WTC11 (cell line): ENCODE data around the gene CIDEC. TPM values are rescaled to one million over a fixed set of nuclear protein-coding genes. Genes with fewer than 3 reads are reported as not detected.

ENCODE experiments used
- ATAC-seq: fragments of 200-7000 bp; cut with Tn5 transposase; 2 replicates; pipeline ENCODE4 v1.10.0; 2021; ENCODE audit warnings: mild to moderate bottlenecking, moderate library complexity
- CTCF ChIA-PET: fragments of 300-600 bp; sonication (Branson Sonifier 250); formaldehyde crosslinking; loops from one replicate; lab custom pipeline; 2021; ENCODE audit warnings: antibody characterized with exemption; lab: Charles Lee
- POLR2A ChIA-PET: fragments of 350-600 bp; sonication (Branson Sonifier 250); formaldehyde crosslinking; loops from one replicate; lab custom pipeline; 2021; ENCODE audit warnings: antibody characterized with exemption; lab: Charles Lee
- DNase-seq: peaks from one replicate; pipeline ENCODE4 v3.0.0; 2021; ENCODE audit warnings: low spot score
- H3K27ac Mint-ChIP-seq: 2 replicates; pipeline ENCODE4 v1.8.0; 2021; ENCODE audit warnings: mixed read lengths
- H3K27me3 Mint-ChIP-seq: 2 replicates; pipeline ENCODE4 v1.8.0; 2021; ENCODE audit warnings: low read depth, mild to moderate bottlenecking, moderate library complexity, mixed read lengths
- H3K36me3 Mint-ChIP-seq: 2 replicates; pipeline ENCODE4 v1.8.0; 2021; ENCODE audit warnings: mixed read lengths
- H3K4me1 Mint-ChIP-seq: 2 replicates; pipeline ENCODE4 v1.8.0; 2022; ENCODE audit warnings: mixed read lengths
- H3K4me3 Mint-ChIP-seq: 2 replicates; pipeline ENCODE4 v1.8.0; 2021; ENCODE audit warnings: mild to moderate bottlenecking, moderate library complexity, mixed read lengths
- H3K9me3 Mint-ChIP-seq: 2 replicates; pipeline ENCODE4 v1.8.0; 2021; ENCODE audit warnings: mixed read lengths
- ATF3 ChIP-seq: sonication (generic); formaldehyde crosslinking; conservative IDR thresholded peaks from 2 replicates; pipeline ENCODE4 v1.8.1; 2022; ENCODE audit warnings: mild to moderate bottlenecking, missing genetic modification reagents
- CREM ChIP-seq: sonication (generic); formaldehyde crosslinking; IDR thresholded peaks from 2 replicates; pipeline ENCODE4 v1.8.1; 2022; ENCODE audit warnings: mild to moderate bottlenecking, missing genetic modification reagents, moderate library complexity
- E2F1 ChIP-seq: sonication (generic); formaldehyde crosslinking; IDR thresholded peaks from 2 replicates; pipeline ENCODE4 v1.8.0; 2022; ENCODE audit warnings: mild to moderate bottlenecking, missing genetic modification reagents
- ELF4 ChIP-seq: sonication (generic); formaldehyde crosslinking; IDR thresholded peaks from 2 replicates; pipeline ENCODE4 v1.8.1; 2022; ENCODE audit warnings: low read depth, mild to moderate bottlenecking, moderate library complexity, missing genetic modification reagents
- ESRRA ChIP-seq: sonication (generic); formaldehyde crosslinking; IDR thresholded peaks from 2 replicates; pipeline ENCODE4 v1.8.1; 2022; ENCODE audit warnings: mild to moderate bottlenecking, missing genetic modification reagents, borderline replicate concordance
- ETV6 ChIP-seq: sonication (generic); formaldehyde crosslinking; IDR thresholded peaks from 2 replicates; pipeline ENCODE4 v1.8.1; 2022; ENCODE audit warnings: mild to moderate bottlenecking, missing genetic modification reagents
- FOXJ3 ChIP-seq: sonication (generic); formaldehyde crosslinking; IDR thresholded peaks from 2 replicates; pipeline ENCODE4 v1.9.0; 2021; ENCODE audit warnings: missing genetic modification reagents, mild to moderate bottlenecking, borderline replicate concordance
- FOXK1 ChIP-seq: sonication (generic); formaldehyde crosslinking; IDR thresholded peaks from 2 replicates; pipeline ENCODE4 v1.8.0; 2022; ENCODE audit warnings: mild to moderate bottlenecking, moderate library complexity, missing genetic modification reagents
- GTF2I ChIP-seq: fragments of 250-450 bp; sonication (Bioruptor Pico); conservative IDR thresholded peaks from 2 replicates; pipeline ENCODE4 v1.4.0; 2021; ENCODE audit warnings: mild to moderate bottlenecking
- HMGA2 ChIP-seq: fragments of 250-450 bp; sonication (Bioruptor Pico); IDR thresholded peaks from 2 replicates; pipeline ENCODE4 v1.4.0; 2021; ENCODE audit warnings: mild to moderate bottlenecking, moderate library complexity
- MYBL2 ChIP-seq: sonication (generic); formaldehyde crosslinking; IDR thresholded peaks from 2 replicates; pipeline ENCODE4 v1.8.1; 2023; ENCODE audit warnings: mild to moderate bottlenecking, moderate library complexity, missing genetic modification reagents
- NFATC4 ChIP-seq: fragments of 250-450 bp; sonication (Bioruptor Pico); IDR thresholded peaks from 2 replicates; pipeline ENCODE4 v1.9.0; 2021; ENCODE audit warnings: mild to moderate bottlenecking
- RORB ChIP-seq: fragments of 250-450 bp; sonication (Bioruptor Pico); IDR thresholded peaks from 2 replicates; pipeline ENCODE4 v1.9.0; 2021; ENCODE audit warnings: mild to moderate bottlenecking
- SMAD4 ChIP-seq: sonication (generic); formaldehyde crosslinking; IDR thresholded peaks from 2 replicates; pipeline ENCODE4 v1.8.0; 2022; ENCODE audit warnings: mild to moderate bottlenecking, missing genetic modification reagents
- TCF7 ChIP-seq: sonication (generic); formaldehyde crosslinking; IDR thresholded peaks from 2 replicates; pipeline ENCODE4 v1.8.0; 2022; ENCODE audit warnings: mild to moderate bottlenecking, low read depth, missing genetic modification reagents, moderate library complexity
- ZBTB21 ChIP-seq: sonication (generic); formaldehyde crosslinking; IDR thresholded peaks from 2 replicates; pipeline ENCODE4 v1.8.1; 2023; ENCODE audit warnings: mild to moderate bottlenecking, missing genetic modification reagents, borderline replicate concordance
- ZNF416 ChIP-seq: fragments of 250-450 bp; sonication (Bioruptor Pico); IDR thresholded peaks from 2 replicates; pipeline ENCODE4 v1.9.0; 2021; ENCODE audit warnings: mild to moderate bottlenecking, inconsistent platforms
- ZNF423 ChIP-seq: fragments of 250-450 bp; sonication (Bioruptor Pico); IDR thresholded peaks from 2 replicates; pipeline ENCODE4 v2.1.2; 2022; ENCODE audit warnings: mild to moderate bottlenecking, moderate library complexity
- total RNA-seq: library from RNA; stranded (reverse); gene quantifications from 3 replicates; pipeline ENCODE4 v1.2.3, GENCODE V29; 2021
- TF ChIP-seq, protein P1 (sequence below): fragments of 250-450 bp; sonication (Bioruptor Pico); IDR thresholded peaks from 2 replicates; pipeline ENCODE4 v1.9.0; 2021; ENCODE audit warnings: mild to moderate bottlenecking, borderline replicate concordance
- TF ChIP-seq, protein P2 (sequence below): sonication (generic); formaldehyde crosslinking; IDR thresholded peaks from 2 replicates; pipeline ENCODE4 v1.8.1; 2023; ENCODE audit warnings: mild to moderate bottlenecking, missing genetic modification reagents, moderate library complexity
- TF ChIP-seq, protein P3 (sequence below): fragments of 250-450 bp; sonication (Bioruptor Pico); IDR thresholded peaks from 2 replicates; pipeline ENCODE4 v1.9.0; 2021; ENCODE audit warnings: mild to moderate bottlenecking
- TF ChIP-seq, protein P4 (sequence below): sonication (generic); formaldehyde crosslinking; IDR thresholded peaks from 2 replicates; pipeline ENCODE4 v1.8.1; 2022; ENCODE audit warnings: low read depth, missing genetic modification reagents, borderline replicate concordance
- TF ChIP-seq, protein P5 (sequence below): fragments of 250-450 bp; sonication (Bioruptor Pico); IDR thresholded peaks from 2 replicates; pipeline ENCODE4 v1.9.0; 2021; ENCODE audit warnings: moderate library complexity, mild to moderate bottlenecking, inconsistent platforms, borderline replicate concordance

The CIDEC gene
- total RNA-seq, 1 experiment from 2014 or later: not detected

- Mint-ChIP-seq H3K4me3 (no peak overlapping the region), H3K9me3 (no peaks in the 10 kb centered on the region), H3K36me3 (no peaks in the 10 kb centered on the region), H3K27ac (no peak overlapping the region)
- DNase-seq: no peak
- ChIA-PET CTCF (no interaction called here), POLR2A (interaction anchor here (0.6 kb wide), 1 partner anchor 501 kb away, joined by 6 read pairs; no protein-coding TSS in a partner anchor)
- no peak for ATAC-seq
- no peak for TF ChIP-seq MYBL2
- no peak for TF ChIP-seq ZBTB21 (CRISPR knock-in tag)
- TF ChIP-seq, protein P1, sequence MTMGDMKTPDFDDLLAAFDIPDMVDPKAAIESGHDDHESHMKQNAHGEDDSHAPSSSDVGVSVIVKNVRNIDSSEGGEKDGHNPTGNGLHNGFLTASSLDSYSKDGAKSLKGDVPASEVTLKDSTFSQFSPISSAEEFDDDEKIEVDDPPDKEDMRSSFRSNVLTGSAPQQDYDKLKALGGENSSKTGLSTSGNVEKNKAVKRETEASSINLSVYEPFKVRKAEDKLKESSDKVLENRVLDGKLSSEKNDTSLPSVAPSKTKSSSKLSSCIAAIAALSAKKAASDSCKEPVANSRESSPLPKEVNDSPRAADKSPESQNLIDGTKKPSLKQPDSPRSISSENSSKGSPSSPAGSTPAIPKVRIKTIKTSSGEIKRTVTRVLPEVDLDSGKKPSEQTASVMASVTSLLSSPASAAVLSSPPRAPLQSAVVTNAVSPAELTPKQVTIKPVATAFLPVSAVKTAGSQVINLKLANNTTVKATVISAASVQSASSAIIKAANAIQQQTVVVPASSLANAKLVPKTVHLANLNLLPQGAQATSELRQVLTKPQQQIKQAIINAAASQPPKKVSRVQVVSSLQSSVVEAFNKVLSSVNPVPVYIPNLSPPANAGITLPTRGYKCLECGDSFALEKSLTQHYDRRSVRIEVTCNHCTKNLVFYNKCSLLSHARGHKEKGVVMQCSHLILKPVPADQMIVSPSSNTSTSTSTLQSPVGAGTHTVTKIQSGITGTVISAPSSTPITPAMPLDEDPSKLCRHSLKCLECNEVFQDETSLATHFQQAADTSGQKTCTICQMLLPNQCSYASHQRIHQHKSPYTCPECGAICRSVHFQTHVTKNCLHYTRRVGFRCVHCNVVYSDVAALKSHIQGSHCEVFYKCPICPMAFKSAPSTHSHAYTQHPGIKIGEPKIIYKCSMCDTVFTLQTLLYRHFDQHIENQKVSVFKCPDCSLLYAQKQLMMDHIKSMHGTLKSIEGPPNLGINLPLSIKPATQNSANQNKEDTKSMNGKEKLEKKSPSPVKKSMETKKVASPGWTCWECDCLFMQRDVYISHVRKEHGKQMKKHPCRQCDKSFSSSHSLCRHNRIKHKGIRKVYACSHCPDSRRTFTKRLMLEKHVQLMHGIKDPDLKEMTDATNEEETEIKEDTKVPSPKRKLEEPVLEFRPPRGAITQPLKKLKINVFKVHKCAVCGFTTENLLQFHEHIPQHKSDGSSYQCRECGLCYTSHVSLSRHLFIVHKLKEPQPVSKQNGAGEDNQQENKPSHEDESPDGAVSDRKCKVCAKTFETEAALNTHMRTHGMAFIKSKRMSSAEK (CRISPR knock-in tag): no peak
- no peak for TF ChIP-seq ZNF423
- no peak for TF ChIP-seq CREM
- no peak for TF ChIP-seq NFATC4
- no peak for TF ChIP-seq ETV6 (CRISPR knock-in tag)
- no peak for TF ChIP-seq RORB (CRISPR knock-in tag)
- TF ChIP-seq ELF4: no peak
- no peak for TF ChIP-seq GTF2I (CRISPR knock-in tag)
- TF ChIP-seq, all 79 proteins: peak for 0
- Mint-ChIP-seq H3K4me1 (peaks cover 18% of the 10 kb centered on the region), H3K27me3 (0 out of 2 replicates have a peak, but pooled peaks cover 3% of the 10 kb centered on the region)
Measured at GRCh38 chr3:9918261-9919038, 38.4 kb upstream of the CIDEC start.

- CTCF ChIA-PET: interaction anchor here (2.5 kb wide), 1 partner anchor 15 kb away, joined by 17 read pairs; the partner anchor contains the start of gene CRELD1
- POLR2A ChIA-PET: interaction anchor here (0.6 kb wide), 1 partner anchor 500 kb away, joined by 6 read pairs; no protein-coding TSS in a partner anchor
- DNase-seq (no peak), ATAC-seq (no peak)
- no peak overlapping the region for H3K27ac Mint-ChIP-seq
- peaks cover 18% of the 10 kb centered on the region for H3K4me1 Mint-ChIP-seq
- H3K9me3 Mint-ChIP-seq: no peaks in the 10 kb centered on the region
- 0 out of 2 replicates have a peak, but pooled peaks cover 3% of the 10 kb centered on the region for H3K27me3 Mint-ChIP-seq
- no peak overlapping the region for H3K4me3 Mint-ChIP-seq
- no peaks in the 10 kb centered on the region for H3K36me3 Mint-ChIP-seq
- no peak for TF ChIP-seq SMAD4 (CRISPR knock-in tag)
- TF ChIP-seq, protein P2, sequence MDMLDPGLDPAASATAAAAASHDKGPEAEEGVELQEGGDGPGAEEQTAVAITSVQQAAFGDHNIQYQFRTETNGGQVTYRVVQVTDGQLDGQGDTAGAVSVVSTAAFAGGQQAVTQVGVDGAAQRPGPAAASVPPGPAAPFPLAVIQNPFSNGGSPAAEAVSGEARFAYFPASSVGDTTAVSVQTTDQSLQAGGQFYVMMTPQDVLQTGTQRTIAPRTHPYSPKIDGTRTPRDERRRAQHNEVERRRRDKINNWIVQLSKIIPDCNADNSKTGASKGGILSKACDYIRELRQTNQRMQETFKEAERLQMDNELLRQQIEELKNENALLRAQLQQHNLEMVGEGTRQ (CRISPR knock-in tag): no peak
- no peak for TF ChIP-seq FOXK1 (CRISPR knock-in tag)
- TF ChIP-seq, protein P3, sequence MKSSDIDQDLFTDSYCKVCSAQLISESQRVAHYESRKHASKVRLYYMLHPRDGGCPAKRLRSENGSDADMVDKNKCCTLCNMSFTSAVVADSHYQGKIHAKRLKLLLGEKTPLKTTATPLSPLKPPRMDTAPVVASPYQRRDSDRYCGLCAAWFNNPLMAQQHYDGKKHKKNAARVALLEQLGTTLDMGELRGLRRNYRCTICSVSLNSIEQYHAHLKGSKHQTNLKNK (CRISPR knock-in tag): no peak
- no peak for TF ChIP-seq FOXJ3 (CRISPR knock-in tag)
- TF ChIP-seq, protein P4, sequence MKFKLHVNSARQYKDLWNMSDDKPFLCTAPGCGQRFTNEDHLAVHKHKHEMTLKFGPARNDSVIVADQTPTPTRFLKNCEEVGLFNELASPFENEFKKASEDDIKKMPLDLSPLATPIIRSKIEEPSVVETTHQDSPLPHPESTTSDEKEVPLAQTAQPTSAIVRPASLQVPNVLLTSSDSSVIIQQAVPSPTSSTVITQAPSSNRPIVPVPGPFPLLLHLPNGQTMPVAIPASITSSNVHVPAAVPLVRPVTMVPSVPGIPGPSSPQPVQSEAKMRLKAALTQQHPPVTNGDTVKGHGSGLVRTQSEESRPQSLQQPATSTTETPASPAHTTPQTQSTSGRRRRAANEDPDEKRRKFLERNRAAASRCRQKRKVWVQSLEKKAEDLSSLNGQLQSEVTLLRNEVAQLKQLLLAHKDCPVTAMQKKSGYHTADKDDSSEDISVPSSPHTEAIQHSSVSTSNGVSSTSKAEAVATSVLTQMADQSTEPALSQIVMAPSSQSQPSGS (CRISPR knock-in tag): no peak
- no peak for TF ChIP-seq E2F1 (CRISPR knock-in tag)
- TF ChIP-seq CREM: no peak
- TF ChIP-seq HMGA2: no peak
- no peak for TF ChIP-seq ATF3 (CRISPR knock-in tag)
- TF ChIP-seq, protein P5, sequence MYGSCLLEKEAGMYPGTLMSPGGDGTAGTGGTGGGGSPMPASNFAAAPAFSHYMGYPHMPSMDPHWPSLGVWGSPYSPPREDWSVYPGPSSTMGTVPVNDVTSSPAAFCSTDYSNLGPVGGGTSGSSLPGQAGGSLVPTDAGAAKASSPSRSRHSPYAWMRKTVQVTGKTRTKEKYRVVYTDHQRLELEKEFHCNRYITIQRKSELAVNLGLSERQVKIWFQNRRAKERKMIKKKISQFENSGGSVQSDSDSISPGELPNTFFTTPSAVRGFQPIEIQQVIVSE: no peak
- no peak for TF ChIP-seq ZNF416 (CRISPR knock-in tag)
- TF ChIP-seq TCF7 (CRISPR knock-in tag): no peak
- no peak for TF ChIP-seq ESRRA (CRISPR knock-in tag)
Measured at GRCh38 chr3:9917820-9918219, 37.8 kb upstream of the CIDEC start.
